GM19240 (cell line): ENCODE data around the gene EGFL7.

ENCODE experiments used
- DNase-seq: peaks from one replicate; pipeline ENCODE4 v3.0.0; 2011; ENCODE audit warnings: low spot score; ENCODE audit not compliant: insufficient read length

The EGFL7 gene

GRCh38 chr9:136672431-136673087, 9.8 kb downstream of the EGFL7 start:
- no peak for DNase-seq

- no peak for DNase-seq
These were observed 10.6 kb downstream of the EGFL7 start for GRCh38 chr9:136673088-136673974.

GRCh38 chr9:136673975-136674785, 11.5 kb downstream of the EGFL7 start:
- DNase-seq = no peak

DNA sequence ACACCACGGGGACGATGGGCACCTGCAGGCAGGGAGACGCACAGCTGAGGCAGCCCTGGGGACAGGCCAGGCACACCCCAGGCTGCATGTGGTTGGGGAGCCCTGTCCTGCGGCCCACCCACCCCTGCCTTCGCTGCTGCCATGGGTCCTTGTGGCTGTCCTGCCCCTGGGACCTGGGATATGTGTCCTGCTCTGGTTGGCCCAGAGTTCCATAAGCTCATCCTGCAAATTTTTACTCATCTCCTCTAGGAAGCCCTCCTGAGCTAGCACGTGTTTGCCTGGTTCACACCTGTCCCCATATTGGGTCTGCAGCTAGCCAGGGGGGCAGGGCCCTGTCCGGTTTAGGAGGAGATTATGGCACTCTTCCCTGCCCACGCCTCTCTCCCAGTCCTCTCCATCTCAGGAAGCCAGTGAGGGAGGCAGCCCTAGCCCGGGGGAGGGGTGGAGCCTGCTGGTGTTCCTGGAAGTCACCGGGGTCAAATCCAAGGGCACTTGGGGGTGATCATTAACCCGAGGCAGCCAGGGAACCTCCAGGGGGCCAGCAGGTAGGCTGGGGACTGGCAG, 12.2 kb downstream of the EGFL7 start:
- DNase-seq = no peak

DNA sequence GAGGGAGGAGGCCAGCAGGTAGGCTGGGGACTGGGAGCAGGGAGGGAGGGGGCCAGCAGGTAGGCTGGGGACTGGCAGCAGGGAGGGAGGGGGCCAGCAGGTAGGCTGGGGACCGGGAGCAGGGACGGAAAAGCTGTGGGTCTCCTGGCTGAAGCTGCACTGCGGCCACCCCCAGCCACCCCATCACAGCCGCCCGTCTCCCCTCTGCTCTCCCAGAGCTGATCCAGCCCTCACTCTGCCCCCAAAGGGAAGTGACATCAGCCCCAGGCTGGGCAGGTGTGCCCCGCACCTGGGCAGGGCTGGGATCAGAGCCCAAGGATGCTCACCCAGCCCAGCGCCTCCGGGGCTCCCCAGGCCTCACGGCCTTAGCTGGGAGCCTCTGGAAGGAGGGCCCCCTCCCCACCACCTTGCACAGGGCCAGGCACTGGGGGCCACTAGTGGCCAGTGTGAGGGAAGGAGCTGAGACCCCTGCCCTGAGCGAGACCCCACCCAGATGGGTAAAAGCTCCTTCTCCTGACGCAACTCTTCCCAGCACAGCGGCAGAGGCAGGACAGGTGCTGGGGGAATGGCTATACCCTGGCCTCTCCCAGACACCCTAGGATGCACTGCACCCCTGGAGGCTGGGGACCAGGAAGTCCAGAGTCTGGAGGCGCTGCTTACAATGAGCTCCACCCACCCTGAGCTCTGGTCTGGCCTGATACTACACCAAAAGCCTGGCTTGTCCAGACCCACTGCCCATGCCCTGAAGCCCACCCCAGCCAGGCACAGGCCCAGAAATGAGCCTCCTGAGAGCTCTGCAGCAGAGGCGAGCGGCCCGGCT, 13.0 kb downstream of the EGFL7 start:
- DNase-seq = no peak

- no peak for DNase-seq
These were observed 13.6 kb downstream of the EGFL7 start for GRCh38 chr9:136676297-136676794.

- DNase-seq = no peak
These were observed 14.4 kb downstream of the EGFL7 start for GRCh38 chr9:136676920-136677686.

DNA sequence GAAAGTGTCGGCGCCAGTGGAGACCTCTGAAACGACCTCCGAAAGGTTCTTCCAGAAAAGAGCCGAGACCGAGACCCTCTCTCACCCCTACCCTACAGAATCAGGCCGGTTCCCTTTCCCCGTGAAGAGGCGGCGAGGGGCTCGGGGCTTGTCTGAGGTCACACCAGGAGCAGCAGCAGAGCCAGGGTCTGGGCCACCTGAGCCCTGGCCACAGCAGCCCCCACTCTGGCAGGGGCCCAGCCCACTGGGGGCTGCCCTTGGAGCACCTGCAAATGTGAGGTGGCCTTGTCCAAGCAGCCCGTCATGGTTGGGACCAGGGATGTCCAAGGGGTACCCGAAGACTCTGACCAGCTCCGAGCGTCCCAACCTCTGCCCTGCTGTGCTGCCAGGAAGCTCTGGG, 15.3 kb downstream of the EGFL7 start:
- DNase-seq = no peak

- no peak for DNase-seq
These were observed 15.9 kb downstream of the EGFL7 start for GRCh38 chr9:136678624-136679023.

- no peak for DNase-seq
These were observed 16.8 kb downstream of the EGFL7 start for GRCh38 chr9:136679431-136679941.

- DNase-seq = no peak
These were observed 18.3 kb downstream of the EGFL7 start for GRCh38 chr9:136681029-136681428.

DNA sequence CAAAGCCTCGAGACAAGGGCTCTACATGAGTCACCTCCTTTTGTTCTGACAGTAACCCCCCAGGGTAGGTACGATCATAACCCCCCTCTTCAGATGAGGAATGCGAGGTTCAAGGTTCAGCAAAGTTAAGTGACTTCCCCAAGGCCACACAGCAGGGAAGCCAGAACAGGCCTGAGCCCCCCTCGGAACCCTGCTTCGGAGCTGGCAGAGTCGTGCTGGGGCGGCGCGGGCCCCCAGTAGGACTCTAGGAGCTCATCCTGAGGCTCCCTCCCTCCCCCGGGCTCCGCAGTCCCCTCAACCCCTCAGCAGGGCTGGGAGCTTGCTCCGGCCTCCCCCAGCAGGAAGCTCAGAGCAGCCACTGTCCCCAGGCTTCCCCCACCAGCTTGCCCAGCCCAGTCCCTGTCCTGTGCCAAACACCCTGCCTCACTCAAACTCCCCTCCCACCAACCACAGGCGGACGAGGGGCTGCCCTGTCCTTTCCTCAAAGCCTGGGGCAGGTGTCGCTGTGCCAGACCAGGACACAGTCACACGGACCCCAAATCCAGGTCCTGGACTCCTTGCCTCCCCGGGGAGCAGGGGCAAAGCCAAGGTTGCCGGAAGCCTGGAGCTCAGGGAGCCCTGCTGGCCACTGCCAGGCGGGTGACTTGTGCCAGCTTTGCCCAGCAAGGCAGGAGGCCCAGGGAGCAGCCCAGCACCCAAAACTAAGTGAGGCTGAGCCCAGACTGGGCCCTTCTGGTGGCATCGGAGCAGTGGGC, 19.4 kb downstream of the EGFL7 start:
- DNase-seq = no peak

DNA sequence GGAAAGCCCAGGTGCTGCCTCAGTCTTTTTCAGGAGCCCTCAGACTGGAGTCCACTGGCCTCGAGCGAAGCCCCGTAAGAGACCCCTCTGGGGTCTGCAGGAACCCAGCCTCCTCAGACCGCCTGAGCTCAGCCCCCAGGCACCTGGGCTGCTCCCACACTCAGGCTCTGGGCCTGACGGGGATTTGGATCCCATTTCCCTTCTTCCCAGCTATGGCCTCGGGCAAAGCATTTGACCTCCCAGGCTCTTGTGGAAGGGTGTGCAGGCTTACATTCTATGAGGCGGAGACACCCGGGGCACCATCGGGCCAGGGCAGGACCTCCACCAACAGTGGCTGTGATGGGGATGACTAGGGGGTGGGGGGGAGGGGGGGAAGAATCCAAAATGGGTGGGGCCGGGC, 20.0 kb downstream of the EGFL7 start:
- DNase-seq = no peak

- DNase-seq = no peak
These were observed 20.5 kb downstream of the EGFL7 start for GRCh38 chr9:136683173-136683745.

DNA sequence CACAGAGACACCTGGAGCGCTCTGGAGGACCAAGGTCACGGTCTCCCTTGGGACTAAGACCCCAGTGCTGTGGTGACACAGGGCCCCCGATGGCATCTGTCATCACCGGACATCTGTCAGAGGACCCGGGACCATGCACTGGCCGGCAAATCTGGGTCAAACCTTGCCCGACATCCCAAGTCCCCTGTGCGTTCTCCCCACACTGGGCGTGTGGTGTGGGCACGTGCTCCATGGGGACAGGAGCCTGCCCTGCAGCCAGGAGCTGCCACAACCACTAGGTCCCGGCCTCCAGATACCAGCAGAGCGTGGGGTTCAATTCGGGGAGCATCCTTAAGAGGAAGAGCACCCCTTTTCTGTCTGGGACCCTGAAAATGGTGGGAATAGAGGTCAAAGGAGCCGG, 21.0 kb downstream of the EGFL7 start:
- no peak for DNase-seq

GRCh38 chr9:136684339-136684738, 21.6 kb downstream of the EGFL7 start:
- no peak for DNase-seq

GRCh38 chr9:136684799-136685198, 22.1 kb downstream of the EGFL7 start:
- no peak for DNase-seq

GRCh38 chr9:136685216-136685615, 22.5 kb downstream of the EGFL7 start:
- no peak for DNase-seq
